Coronary artery (tissue), 2 donors: Measurements from ENCODE around the gene EPB41L2.

Experiments used
- DNase-seq: peaks from one replicate; pipeline ENCODE4 v3.0.0-alpha.2; 2017; ENCODE audit warnings: low spot score
- H3K27ac ChIP-seq, 2 donors: fragments of 200-600 bp; sonication (generic); one replicate each; pipeline ENCODE4 v1.5.1; 2016 to 2019
- H3K4me3 ChIP-seq: fragments of 200-600 bp; sonication (generic); 2 replicates; pipeline ENCODE4 v1.5.1; 2016; ENCODE audit warnings: mild to moderate bottlenecking, moderate library complexity
- CTCF ChIP-seq: fragments of 200-600 bp; sonication (generic); IDR thresholded peaks from one replicate; pipeline ENCODE4 v1.5.1; 2019; ENCODE audit warnings: antibody characterized with exemption

The EPB41L2 gene

GRCh38 chr6:131029626-131030297 lies 33.3 kb downstream of the EPB41L2 start:
- no peak for TF ChIP-seq CTCF
- DNase-seq, result no peak
- no peak overlapping the region for H3K27ac ChIP-seq
- H3K4me3 ChIP-seq, result no peak overlapping the region

GRCh38 chr6:131027326-131027725 lies 35.7 kb downstream of the EPB41L2 start:
- no peak for TF ChIP-seq CTCF
- Histone ChIP-seq H3K4me3 (no peak overlapping the region), H3K27ac (no peak overlapping the region)
- DNase-seq, result no peak

- Histone ChIP-seq H3K27ac (no peak overlapping the region), H3K4me3 (no peak overlapping the region)
- no peak for TF ChIP-seq CTCF
- no peak for DNase-seq
Observed at GRCh38 chr6:131026243-131026642, 36.8 kb downstream of the EPB41L2 start.

- DNase-seq, result no peak
- H3K4me3 ChIP-seq, result no peak overlapping the region
- H3K27ac ChIP-seq, result no peak overlapping the region
- no peak for TF ChIP-seq CTCF
Observed at GRCh38 chr6:131024565-131024964, 38.5 kb downstream of the EPB41L2 start.

- no peak for TF ChIP-seq CTCF
- Histone ChIP-seq H3K4me3 (no peak overlapping the region), H3K27ac (no peak overlapping the region)
- DNase-seq, result no peak
Observed at GRCh38 chr6:131023834-131024504, 39.1 kb downstream of the EPB41L2 start.

GRCh38 chr6:131022691-131023090 lies 40.4 kb downstream of the EPB41L2 start:
- Histone ChIP-seq H3K4me3 (no peak overlapping the region), H3K27ac (no peak overlapping the region)
- TF ChIP-seq CTCF, result no peak
- no peak for DNase-seq

GRCh38 chr6:131017962-131018361 lies 45.1 kb downstream of the EPB41L2 start:
- H3K27ac ChIP-seq, result no peak overlapping the region
- no peak for DNase-seq
- TF ChIP-seq CTCF, result no peak

More at GRCh38 chr6:131017962-131018361, 45.1 kb downstream of the EPB41L2 start:
- H3K4me3 ChIP-seq, result no peak overlapping the region
